ENCODE measurements around the gene ADARB2.

The ADARB2 gene

GRCh38 chr10:1641402-1641801, 95.9 kb downstream of the ADARB2 start:
- Histone ChIP-seq H4K20me1 (ENCODE audit: control insufficient read depth, insufficient read depth, low read depth, low read length) (peaks cover 7% of the 10 kb centered on the region; the same call in 1 of the 2 replicates), H3K36me3 (ENCODE audit: control insufficient read depth, low read length) (no peaks in the 10 kb centered on the region), H3K9me2 (replicated peaks; ENCODE audit: control insufficient read depth, low read length) (no peaks in the 10 kb centered on the region), H3K4me1 (ENCODE audit: control insufficient read depth, low read length) (no peaks in the 10 kb centered on the region), H3K27me3 (ENCODE audit: control insufficient read depth, low read length) (peaks cover 27% of the 10 kb centered on the region), H3K9me3 (ENCODE audit: control insufficient read depth, insufficient read depth, low read length) (no peaks in the 10 kb centered on the region), H3F3A (ENCODE audit: control insufficient read depth, insufficient read depth) (no peaks in the 10 kb centered on the region), H3K4me3 (ENCODE audit: low read length) (no peak overlapping the region), H3K79me2 (ENCODE audit: control insufficient read depth, low read length) (no peaks in the 10 kb centered on the region), H3K27ac (ENCODE audit: low read depth, low read length) (no peak overlapping the region), H3K4me2 (ENCODE audit: low read length) (no peak overlapping the region)
- TF ChIP-seq, protein P1, sequence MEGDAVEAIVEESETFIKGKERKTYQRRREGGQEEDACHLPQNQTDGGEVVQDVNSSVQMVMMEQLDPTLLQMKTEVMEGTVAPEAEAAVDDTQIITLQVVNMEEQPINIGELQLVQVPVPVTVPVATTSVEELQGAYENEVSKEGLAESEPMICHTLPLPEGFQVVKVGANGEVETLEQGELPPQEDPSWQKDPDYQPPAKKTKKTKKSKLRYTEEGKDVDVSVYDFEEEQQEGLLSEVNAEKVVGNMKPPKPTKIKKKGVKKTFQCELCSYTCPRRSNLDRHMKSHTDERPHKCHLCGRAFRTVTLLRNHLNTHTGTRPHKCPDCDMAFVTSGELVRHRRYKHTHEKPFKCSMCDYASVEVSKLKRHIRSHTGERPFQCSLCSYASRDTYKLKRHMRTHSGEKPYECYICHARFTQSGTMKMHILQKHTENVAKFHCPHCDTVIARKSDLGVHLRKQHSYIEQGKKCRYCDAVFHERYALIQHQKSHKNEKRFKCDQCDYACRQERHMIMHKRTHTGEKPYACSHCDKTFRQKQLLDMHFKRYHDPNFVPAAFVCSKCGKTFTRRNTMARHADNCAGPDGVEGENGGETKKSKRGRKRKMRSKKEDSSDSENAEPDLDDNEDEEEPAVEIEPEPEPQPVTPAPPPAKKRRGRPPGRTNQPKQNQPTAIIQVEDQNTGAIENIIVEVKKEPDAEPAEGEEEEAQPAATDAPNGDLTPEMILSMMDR (IDR thresholded peaks at IDR 0.05; ENCODE audit: low read depth, low read length, poor library complexity, severe bottlenecking), result no peak
- TF ChIP-seq EZH2phosphoT487 (IDR thresholded peaks at IDR 0.05; ENCODE audit: borderline replicate concordance, low read length), result no peak

DNA sequence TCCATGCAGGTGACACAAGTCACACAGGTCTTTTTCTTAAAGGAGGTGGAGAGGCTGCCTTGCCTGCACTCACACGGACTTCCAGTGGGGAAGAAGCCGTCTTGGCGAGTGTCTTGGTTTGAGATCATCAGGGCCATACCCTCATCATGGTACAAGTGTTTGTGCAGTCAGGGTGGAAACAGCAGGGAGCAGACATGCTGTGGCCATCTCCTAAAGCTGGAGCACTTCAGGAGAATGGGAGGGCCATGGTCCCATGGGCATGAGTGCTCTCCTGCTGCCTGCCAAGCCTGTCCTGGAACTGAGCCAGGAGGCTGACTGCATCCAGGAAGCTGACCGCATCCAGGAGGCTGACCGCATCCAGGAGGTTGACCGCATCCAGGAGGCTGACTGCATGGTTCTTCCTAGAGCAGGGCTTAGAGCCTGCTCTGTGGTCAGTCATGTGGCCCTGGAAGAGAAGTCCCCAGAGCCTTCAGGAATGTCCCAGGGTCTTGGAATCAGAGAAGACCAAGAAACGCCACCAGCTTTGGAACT, 98.4 kb downstream of the ADARB2 start:
- Histone ChIP-seq H3K79me2 (ENCODE audit: control insufficient read depth, low read length) (no peaks in the 10 kb centered on the region), H3F3A (ENCODE audit: control insufficient read depth, insufficient read depth) (no peaks in the 10 kb centered on the region), H4K20me1 (ENCODE audit: control insufficient read depth, insufficient read depth, low read depth, low read length) (peaks cover 7% of the 10 kb centered on the region; the same call in 1 of the 2 replicates), H3K4me1 (ENCODE audit: control insufficient read depth, low read length) (no peaks in the 10 kb centered on the region), H3K9me2 (replicated peaks; ENCODE audit: control insufficient read depth, low read length) (no peaks in the 10 kb centered on the region), H3K9me3 (ENCODE audit: control insufficient read depth, insufficient read depth, low read length) (no peaks in the 10 kb centered on the region), H3K27ac (ENCODE audit: low read depth, low read length) (no peak overlapping the region), H3K27me3 (ENCODE audit: control insufficient read depth, low read length) (peaks cover 23% of the 10 kb centered on the region), H3K4me2 (ENCODE audit: low read length) (no peak overlapping the region), H3K4me3 (ENCODE audit: low read length) (no peak overlapping the region), H3K36me3 (ENCODE audit: control insufficient read depth, low read length) (no peaks in the 10 kb centered on the region)
- TF ChIP-seq EZH2phosphoT487 (IDR thresholded peaks at IDR 0.05; ENCODE audit: borderline replicate concordance, low read length), result no peak
- TF ChIP-seq, protein P1 (IDR thresholded peaks at IDR 0.05; ENCODE audit: low read depth, low read length, poor library complexity, severe bottlenecking), result no peak

- Histone ChIP-seq H3K4me2 (ENCODE audit: low read length) (no peak overlapping the region), H3K27ac (ENCODE audit: low read depth, low read length) (no peak overlapping the region), H3K4me3 (ENCODE audit: low read length) (no peak overlapping the region), H3K9me2 (replicated peaks; ENCODE audit: control insufficient read depth, low read length) (no peaks in the 10 kb centered on the region), H3K9me3 (ENCODE audit: control insufficient read depth, insufficient read depth, low read length) (no peaks in the 10 kb centered on the region), H3K36me3 (ENCODE audit: control insufficient read depth, low read length) (no peaks in the 10 kb centered on the region), H4K20me1 (ENCODE audit: control insufficient read depth, insufficient read depth, low read depth, low read length) (peaks cover 4% of the 10 kb centered on the region; the same call in 1 of the 2 replicates), H3F3A (ENCODE audit: control insufficient read depth, insufficient read depth) (no peaks in the 10 kb centered on the region), H3K79me2 (ENCODE audit: control insufficient read depth, low read length) (no peaks in the 10 kb centered on the region), H3K27me3 (ENCODE audit: control insufficient read depth, low read length) (peaks cover 14% of the 10 kb centered on the region), H3K4me1 (ENCODE audit: control insufficient read depth, low read length) (no peaks in the 10 kb centered on the region)
- TF ChIP-seq, protein P1 (IDR thresholded peaks at IDR 0.05; ENCODE audit: low read depth, low read length, poor library complexity, severe bottlenecking), result no peak
- TF ChIP-seq EZH2phosphoT487 (IDR thresholded peaks at IDR 0.05; ENCODE audit: borderline replicate concordance, low read length), result no peak
Observed at GRCh38 chr10:1635340-1635739, 102.0 kb downstream of the ADARB2 start.

Measured in DOHH2 (cell line).